Activated T-helper 1 cell treated with anti-CD3 and anti-CD28 coated beads, Interleukin-2, amount 50 U/mL, for 16 hours (primary cell): ENCODE data around the gene CHIT1.

Experiments
- DNase-seq, 2 donors: peaks; one replicate each; pipeline ENCODE4 v3.0.0-alpha.2; 2020; ENCODE audit warnings: low read depth in 1 of 2, low spot score in 1 of 2

CHIT1 gene

GRCh38 chr1:203189951-203190352 is 39.5 kb downstream of the CHIT1 start:
- DNase-seq = no peak

DNA sequence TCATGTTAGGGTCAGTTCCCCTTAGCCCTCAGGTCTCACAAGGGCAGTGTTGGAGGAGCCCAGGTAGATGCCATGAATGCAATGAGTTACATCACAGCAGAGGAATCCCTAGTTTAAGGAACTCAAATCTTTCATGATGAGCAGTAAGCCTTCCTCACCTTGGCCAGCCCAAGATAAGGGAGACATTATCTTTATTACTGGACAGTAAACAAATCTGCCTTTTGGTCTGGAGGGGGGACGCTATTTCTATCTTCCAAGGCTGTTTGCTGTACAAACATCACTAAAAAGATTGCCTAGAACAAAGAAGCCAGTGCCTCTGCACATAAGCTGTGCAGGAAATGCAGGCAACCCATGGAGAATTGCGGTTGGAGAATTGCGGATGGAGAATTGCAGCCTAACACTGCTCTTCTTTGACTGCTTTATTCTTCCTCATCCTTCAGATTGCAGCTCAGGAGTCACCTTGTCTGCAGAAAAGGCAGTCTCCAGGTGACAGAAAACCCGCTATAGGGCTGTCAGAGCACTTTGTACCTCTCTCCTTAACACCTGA is 40.7 kb downstream of the CHIT1 start:
- DNase-seq = no peak

DNA sequence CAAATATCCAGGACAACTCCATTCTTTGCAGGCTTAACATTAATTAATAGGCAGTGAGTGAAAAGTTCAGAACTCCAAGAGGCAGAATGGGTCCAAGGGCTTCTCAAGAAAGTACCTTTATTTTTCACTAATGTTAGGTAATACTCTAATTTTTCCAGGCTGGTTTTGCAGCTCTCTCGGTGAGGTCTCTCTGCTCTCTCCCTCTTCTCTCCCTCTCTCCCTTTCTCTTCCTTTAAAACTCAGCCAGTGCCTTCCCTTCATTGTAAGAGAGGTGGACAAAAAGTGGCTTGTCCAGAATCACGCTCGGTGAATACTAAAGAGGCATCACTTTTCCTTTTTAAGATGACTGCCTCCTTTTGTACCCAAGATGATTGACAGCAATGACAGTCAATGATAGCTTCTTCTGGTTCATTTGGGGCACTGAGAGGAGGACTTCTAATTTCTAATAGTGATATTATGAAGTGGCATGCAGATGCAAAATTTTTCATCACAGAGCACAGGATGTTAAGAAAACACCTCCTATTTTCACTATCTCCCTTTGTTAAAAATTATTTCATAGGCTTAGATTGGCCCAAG is 41.7 kb downstream of the CHIT1 start:
- DNase-seq = no peak

GRCh38 chr1:203187304-203187685 is 42.2 kb downstream of the CHIT1 start:
- no peak for DNase-seq

DNA sequence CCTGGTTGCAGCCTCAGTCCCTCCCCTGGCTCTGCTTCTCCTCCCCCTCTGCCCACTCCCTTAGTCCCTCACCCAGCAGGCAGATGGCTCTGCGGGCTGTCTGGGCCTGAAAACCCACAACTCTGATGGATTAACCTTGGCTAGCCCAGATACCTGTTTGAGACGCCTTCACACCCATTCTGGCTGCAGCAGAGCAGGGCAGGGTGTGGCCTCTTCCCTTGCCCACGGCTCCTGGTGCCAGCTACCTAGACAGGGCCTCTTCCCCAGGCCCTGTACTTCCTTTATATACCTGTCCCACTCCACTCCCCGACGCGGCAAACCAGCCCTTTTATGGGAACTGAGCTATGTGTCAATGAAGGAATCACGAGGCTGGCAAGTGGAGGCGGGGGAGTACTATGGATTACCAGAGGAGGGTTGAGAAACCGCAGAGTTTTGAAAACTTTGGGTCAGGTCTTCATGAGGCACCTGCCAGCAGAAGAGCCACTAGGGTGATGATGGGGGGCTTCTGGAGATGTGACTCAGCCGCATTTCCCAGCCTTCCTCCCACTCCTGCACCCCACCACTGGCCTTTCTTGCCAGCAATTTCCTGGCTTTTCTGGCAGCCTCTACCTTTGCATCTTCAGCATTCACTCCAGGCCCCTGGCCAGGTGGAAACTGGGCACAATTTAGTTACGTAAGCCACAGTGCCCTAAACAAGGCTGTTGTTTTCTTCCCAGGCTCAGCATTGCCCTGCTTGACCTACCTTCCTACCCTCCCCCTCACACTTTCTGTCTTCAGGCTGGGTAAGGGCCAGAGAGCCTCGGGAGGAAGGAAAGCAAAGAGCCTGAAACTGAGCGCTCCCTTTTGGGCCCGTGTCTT is 42.8 kb downstream of the CHIT1 start, which contains the start of gene CHI3L1:
Gene CHI3L1, minus strand, starts transcription at position 259 of the 858 bp plus-strand sequence. Its CDS starts 81 bp downstream, at position 178.
- no peak for DNase-seq

- no peak for DNase-seq
Observed at GRCh38 chr1:203186091-203186445, 43.4 kb downstream of the CHIT1 start.

GRCh38 chr1:203185585-203185984 is 43.9 kb downstream of the CHIT1 start:
- no peak for DNase-seq

DNA sequence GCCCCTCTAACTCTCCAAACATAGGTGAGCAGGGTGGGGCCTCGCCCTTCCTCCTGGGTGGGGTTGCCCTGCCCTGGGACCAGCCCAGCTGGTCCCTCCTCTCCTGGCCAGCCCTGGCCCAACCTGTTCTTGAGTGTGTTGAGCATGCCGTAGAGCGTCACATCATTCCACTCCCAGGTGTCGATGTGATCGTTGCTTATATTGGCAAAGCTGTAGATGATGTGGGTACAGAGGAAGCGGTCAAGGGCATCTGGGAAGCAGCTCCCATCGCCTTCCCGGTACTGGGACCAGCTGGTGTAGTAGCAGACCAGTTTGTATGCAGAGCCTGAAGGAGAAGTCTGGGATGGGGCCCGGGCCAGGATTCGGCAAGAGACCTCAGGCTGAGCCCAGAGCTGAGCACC is 44.4 kb downstream of the CHIT1 start:
- DNase-seq = no peak

- no peak for DNase-seq
Observed at GRCh38 chr1:203184467-203184866, 45.0 kb downstream of the CHIT1 start.

DNA sequence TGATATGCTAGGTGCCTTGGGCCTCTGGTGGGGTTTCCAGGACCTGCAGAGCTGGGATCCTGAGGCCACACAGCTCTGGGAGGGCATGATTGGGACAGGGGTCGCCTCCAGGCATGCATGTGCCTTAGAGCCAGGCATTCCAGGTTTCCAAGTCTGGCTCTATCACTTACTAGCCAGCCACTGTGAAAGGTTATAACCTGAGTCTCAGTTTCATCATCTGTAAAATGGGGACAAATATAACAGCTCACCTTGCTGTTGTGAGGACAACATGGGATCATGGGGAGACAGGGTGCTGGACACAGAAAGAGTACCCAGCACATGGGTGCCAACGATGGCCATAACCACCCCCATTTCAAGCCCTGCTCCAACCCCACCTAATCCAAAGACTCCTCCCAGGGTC is 45.6 kb downstream of the CHIT1 start:
- no peak for DNase-seq

DNA sequence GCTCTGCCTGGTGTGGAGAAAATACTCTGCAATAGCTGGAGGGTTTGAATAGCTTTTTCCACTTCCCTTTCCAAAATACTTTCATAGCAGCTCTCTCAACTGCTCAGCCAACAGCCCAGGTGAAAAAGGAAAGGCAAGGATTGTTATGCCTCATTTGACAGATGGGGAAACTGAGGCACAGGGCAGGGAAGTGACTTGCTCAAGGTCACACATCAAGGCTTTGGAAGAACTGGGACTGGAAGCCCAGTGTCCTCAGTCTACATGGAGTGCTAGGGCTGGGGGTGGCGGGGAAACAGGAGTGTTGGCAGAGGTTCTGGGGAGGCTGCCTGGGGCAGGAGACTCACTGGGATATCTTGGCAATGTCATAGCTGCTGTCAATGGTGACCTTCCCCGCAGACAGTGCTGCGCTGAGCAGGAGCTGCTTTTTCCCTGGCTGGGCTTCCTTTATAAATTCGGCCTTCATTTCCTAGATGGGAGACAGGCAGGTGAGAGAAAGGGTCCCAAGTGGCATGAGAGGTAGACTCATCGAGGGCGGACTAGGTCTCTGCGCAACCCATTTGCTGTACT is 47.0 kb downstream of the CHIT1 start:
- DNase-seq = no peak

DNA sequence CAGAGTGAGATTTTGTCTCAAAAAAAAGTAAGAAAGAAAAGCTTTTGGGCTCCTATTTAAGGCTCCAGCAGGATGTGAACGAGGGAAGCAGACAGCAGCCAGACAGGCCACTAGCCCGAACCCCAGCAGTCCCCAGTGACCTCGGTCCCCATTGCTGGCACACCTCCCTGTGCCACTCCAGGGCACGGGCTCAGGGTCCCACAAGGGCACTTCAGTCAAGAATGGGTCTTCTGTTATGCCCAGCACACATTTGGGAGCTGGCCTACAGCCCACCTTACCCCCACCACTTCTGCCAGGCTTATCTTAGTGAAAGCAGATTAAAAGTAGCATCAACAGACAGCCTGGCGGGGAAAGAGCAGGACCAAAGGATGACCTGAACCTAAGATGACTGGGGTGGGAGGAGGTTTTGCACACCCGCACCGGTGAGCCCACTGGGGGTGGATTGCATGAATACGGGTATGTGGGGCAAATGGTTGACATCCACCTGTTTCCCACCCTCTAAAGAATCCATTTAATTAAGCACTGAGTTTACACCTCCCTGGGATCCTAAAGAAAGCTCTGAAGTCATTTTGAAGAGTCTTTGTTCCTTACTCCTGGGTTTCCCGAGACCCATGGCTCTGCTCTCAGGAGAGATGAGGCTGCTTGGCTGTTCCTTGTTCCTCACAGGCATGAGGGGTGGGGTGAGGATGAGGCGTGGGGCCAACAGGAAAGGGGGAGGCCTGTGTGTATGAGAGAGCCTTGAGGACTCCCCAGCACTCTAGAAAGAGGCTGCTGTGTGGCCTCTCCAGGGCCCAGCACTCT is 47.7 kb downstream of the CHIT1 start:
- DNase-seq = no peak

GRCh38 chr1:203180611-203181330 is 48.7 kb downstream of the CHIT1 start:
- DNase-seq = no peak

DNA sequence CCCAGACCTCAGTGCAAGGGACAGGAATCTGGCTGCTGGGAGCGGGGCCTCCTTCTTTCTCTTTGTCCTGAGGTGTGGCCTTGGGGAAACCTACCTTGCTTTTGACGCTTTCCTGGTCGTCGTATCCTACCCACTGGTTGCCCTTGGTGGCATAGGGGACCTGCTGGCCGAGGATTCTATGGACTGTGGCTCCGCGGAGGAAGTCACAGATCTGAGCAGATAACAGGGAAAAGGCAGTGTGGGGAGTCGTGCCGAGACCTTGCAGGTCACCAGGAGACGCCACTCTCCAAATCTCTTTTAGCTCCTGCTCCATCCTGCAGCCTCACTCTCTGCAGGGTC is 49.8 kb downstream of the CHIT1 start:
- DNase-seq = no peak

DNA sequence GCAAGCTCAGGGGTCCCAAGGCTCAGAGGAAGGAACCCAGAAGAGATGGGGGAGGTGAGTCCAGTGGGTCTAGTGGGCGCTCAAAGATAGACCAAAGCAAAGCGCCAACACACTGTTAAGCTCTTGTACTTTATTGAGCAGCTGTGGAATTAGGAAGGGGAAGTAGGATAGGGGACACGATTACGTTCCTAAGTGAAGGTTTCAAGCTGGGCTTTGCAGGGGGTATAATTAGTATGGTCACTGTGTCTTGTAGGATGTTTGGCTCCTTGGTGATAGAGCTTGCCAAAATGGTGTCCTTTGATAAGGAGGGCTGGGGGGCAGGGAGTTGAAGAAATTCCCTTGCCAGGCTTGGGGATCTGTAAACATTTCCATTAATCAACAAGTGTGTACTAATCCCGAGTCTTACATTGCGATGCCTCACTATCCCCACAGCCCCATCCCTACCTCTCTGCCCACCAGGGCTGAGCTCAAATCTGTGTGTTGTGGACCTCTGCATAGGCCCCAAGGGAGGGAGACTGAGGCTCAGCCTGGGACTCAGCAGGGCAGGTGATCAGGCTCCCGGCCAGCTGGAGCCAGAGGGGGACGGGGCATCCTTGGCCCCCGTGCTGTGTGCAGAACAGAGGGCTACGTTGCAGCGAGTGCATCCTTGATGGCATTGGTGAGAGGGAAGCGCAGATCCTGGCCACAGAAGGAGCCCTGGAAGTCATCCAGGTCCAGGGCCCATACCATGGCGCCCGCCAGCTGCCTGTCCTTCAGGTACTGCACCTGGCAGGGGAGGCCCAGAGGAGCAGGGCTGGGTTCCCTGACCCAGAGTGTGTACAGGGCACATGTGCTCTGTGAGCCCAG is 50.4 kb downstream of the CHIT1 start:
- no peak for DNase-seq

GRCh38 chr1:203178083-203178482 is 51.4 kb downstream of the CHIT1 start:
- no peak for DNase-seq

- DNase-seq = no peak
Observed at GRCh38 chr1:203177470-203178039, 51.9 kb downstream of the CHIT1 start.

DNA sequence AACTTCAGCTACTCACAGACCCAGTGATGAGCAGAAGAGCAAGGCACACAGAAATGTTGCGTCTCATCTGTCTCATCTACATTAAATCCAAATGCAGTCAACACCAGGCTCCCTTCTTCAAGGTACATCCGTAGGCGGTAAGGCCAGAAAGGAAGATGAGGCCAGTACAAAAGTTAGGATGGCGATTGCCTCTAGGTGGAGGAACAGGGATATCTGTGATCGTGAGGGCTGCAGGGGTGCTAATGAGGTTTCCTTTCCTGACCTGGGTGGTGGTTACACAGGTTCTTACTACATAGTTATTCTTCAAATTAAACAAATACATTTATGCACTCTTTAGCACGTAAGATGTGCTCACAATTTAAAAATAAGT is 52.5 kb downstream of the CHIT1 start:
- no peak for DNase-seq

DNA sequence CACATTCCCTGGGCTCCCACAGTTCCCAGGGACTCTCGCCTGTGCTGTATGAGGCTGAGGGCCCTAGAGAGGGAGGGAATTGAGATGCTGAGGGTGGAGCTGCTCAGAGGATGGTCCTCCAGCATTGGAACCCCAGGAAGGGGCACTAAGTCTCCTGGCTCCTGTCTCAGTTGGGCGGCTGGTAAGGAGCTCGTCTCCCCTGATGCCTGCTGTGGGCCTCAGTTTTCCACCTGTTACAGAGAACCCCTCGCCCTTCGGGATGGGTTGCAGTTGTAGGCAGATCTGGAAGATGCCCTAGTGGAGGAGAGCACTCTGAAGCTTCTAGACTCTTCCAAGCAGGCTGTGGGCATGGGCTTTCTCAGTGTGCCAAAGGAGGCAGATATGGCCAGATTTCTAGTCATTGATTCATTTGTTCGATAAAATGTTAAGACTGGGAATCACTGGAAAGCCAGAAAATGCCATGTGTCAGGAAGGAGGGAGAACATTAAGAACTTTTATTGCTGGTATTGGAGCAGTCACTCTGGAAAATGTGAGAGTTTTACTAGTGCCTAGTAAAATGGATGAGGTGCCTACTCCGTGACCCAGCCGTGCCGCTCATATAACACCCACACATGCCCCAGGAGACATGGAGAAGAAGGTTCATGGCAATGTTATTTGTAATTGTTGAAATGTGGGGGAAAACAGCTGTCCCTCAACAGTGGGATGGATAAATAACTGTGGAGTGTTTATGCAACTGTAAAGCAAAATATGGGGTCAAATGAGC is 53.0 kb downstream of the CHIT1 start:
- no peak for DNase-seq
